SK-N-SH treated with all-trans-retinoic acid at 6 μM for 48 hours (cell line): Measurements from ENCODE around the gene EEF2.

Source experiments
- ATAC-seq: fragments of 200-7000 bp; cut with Tn5 transposase; 3 replicates; pipeline ENCODE4 v1.9.1; 2020; ENCODE audit warnings: mild to moderate bottlenecking, moderate library complexity
- ARNTL ChIP-seq: fragments of 450-650 bp; formaldehyde crosslinking; IDR thresholded peaks from 2 replicates; pipeline ENCODE4 v1.5.0; 2020; ENCODE audit warnings: low read depth, mild to moderate bottlenecking, moderate library complexity, borderline replicate concordance
- BACH2 ChIP-seq: fragments of 250-450 bp; sonication (Bioruptor Pico); IDR thresholded peaks from 2 replicates; pipeline ENCODE4 v1.9.0; 2021; ENCODE audit warnings: mild to moderate bottlenecking, borderline replicate concordance
- CREB5 ChIP-seq: fragments of 250-450 bp; sonication (Bioruptor Pico); IDR thresholded peaks from 2 replicates; pipeline ENCODE4 v1.5.1; 2020; ENCODE audit warnings: low read depth, mild to moderate bottlenecking, moderate library complexity
- CSRNP3 ChIP-seq: fragments of 250-450 bp; sonication (Bioruptor Pico); IDR thresholded peaks from 2 replicates; pipeline ENCODE4 v1.5.1; 2021; ENCODE audit warnings: mild to moderate bottlenecking, moderate library complexity
- ESRRG ChIP-seq: fragments of 250-450 bp; sonication (Bioruptor Pico); IDR thresholded peaks from 2 replicates; pipeline ENCODE4 v1.6.1; 2021; ENCODE audit warnings: mild to moderate bottlenecking
- GLIS3 ChIP-seq: fragments of 250-450 bp; sonication (Bioruptor Pico); IDR thresholded peaks from 2 replicates; pipeline ENCODE4 v1.5.0; 2020; ENCODE audit warnings: mild to moderate bottlenecking, moderate library complexity
- OSR1 ChIP-seq: fragments of 250-450 bp; sonication (Bioruptor Pico); IDR thresholded peaks from 2 replicates; pipeline ENCODE4 v1.8.0; 2022; ENCODE audit warnings: moderate library complexity, mild to moderate bottlenecking, inconsistent platforms
- POU6F1 ChIP-seq: fragments of 250-450 bp; sonication (Bioruptor Pico); IDR thresholded peaks from 2 replicates; pipeline ENCODE4 v1.8.0; 2021; ENCODE audit warnings: low read depth, mild to moderate bottlenecking, moderate library complexity, borderline replicate concordance
- RARB ChIP-seq: fragments of 250-450 bp; sonication (Bioruptor Pico); IDR thresholded peaks from 2 replicates; pipeline ENCODE4 v1.8.0; 2021; ENCODE audit warnings: mild to moderate bottlenecking, moderate library complexity
- SNAI2 ChIP-seq: fragments of 250-450 bp; sonication (Bioruptor Pico); IDR thresholded peaks from 2 replicates; pipeline ENCODE4 v1.5.0; 2020; ENCODE audit warnings: mild to moderate bottlenecking, moderate library complexity
- TCF4 ChIP-seq: fragments of 250-450 bp; sonication (Bioruptor Pico); IDR thresholded peaks from 2 replicates; pipeline ENCODE4 v1.8.0; 2021; ENCODE audit warnings: mild to moderate bottlenecking, moderate library complexity, borderline replicate concordance
- TOX ChIP-seq: fragments of 250-450 bp; sonication (Bioruptor Pico); IDR thresholded peaks from 2 replicates; pipeline ENCODE4 v1.8.0; 2021; ENCODE audit warnings: mild to moderate bottlenecking, moderate library complexity, borderline replicate concordance
- TSHZ2 ChIP-seq: fragments of 250-450 bp; sonication (Bioruptor Pico); IDR thresholded peaks from 2 replicates; pipeline ENCODE4 v1.5.0; 2020; ENCODE audit warnings: mild to moderate bottlenecking, moderate library complexity
- ZFP3 ChIP-seq: fragments of 250-450 bp; sonication (Bioruptor Pico); IDR thresholded peaks from 2 replicates; pipeline ENCODE4 v1.5.0; 2020; ENCODE audit warnings: mild to moderate bottlenecking, moderate library complexity
- ZFP30 ChIP-seq: fragments of 450-650 bp; formaldehyde crosslinking; IDR thresholded peaks from 2 replicates; pipeline ENCODE4 v1.5.0; 2022; ENCODE audit warnings: mild to moderate bottlenecking, moderate library complexity
- ZNF70 ChIP-seq: fragments of 450-650 bp; formaldehyde crosslinking; IDR thresholded peaks from 2 replicates; pipeline ENCODE4 v1.5.0; 2020; ENCODE audit warnings: mild to moderate bottlenecking, moderate library complexity
- ZNF8 ChIP-seq: fragments of 450-650 bp; formaldehyde crosslinking; IDR thresholded peaks from 2 replicates; pipeline ENCODE4 v1.5.0; 2020; ENCODE audit warnings: mild to moderate bottlenecking, moderate library complexity

The EEF2 gene

GRCh38 chr19:3977242-3978143, 7.8 kb downstream of the EEF2 start:
- ATAC-seq, result no peak
- TF ChIP-seq OSR1 (CRISPR knock-in tag) (no peak), GLIS3 (CRISPR knock-in tag) (no peak), CREB5 (CRISPR knock-in tag) (no peak), ZFP30 (CRISPR knock-in tag) (no peak), ZNF70 (no peak), ESRRG (CRISPR knock-in tag) (no peak), TOX (CRISPR knock-in tag) (no peak), SNAI2 (CRISPR knock-in tag) (no peak), ZFP3 (CRISPR knock-in tag) (no peak), TCF4 (no peak)

- peak; percentile 1; the same call in 2 of the 3 replicates for ATAC-seq
- TF ChIP-seq BACH2 (CRISPR knock-in tag), result no peak
- no peak for TF ChIP-seq RARB
- TF ChIP-seq POU6F1, result no peak
- no peak for TF ChIP-seq CREB5 (CRISPR knock-in tag)
- TF ChIP-seq TOX (CRISPR knock-in tag), result no peak
- TF ChIP-seq ZNF70, result no peak
- no peak for TF ChIP-seq ZFP30 (CRISPR knock-in tag)
- TF ChIP-seq TSHZ2 (CRISPR knock-in tag), result no peak
- no peak for TF ChIP-seq SNAI2 (CRISPR knock-in tag)
- TF ChIP-seq ESRRG (CRISPR knock-in tag), result no peak
- no peak for TF ChIP-seq OSR1 (CRISPR knock-in tag)
- TF ChIP-seq, all 23 proteins: peak for 0
Measured at GRCh38 chr19:3976495-3977241, 8.6 kb downstream of the EEF2 start.

- ATAC-seq, result no peak
Measured at GRCh38 chr19:3975637-3976087, 9.6 kb downstream of the EEF2 start.

GRCh38 chr19:3975144-3975543, 10.1 kb downstream of the EEF2 start:
- ATAC-seq, result no peak
- TF ChIP-seq ZNF8 (CRISPR knock-in tag) (no peak), CREB5 (CRISPR knock-in tag) (no peak), ZFP30 (CRISPR knock-in tag) (no peak), CSRNP3 (no peak), TOX (CRISPR knock-in tag) (no peak), ARNTL (CRISPR knock-in tag) (no peak)

More at GRCh38 chr19:3975637-3976087, 9.6 kb downstream of the EEF2 start:
- TF ChIP-seq CREB5 (CRISPR knock-in tag), result 0 out of 2 replicates have a peak, but pooled peaks have one; percentile 34
- no peak for TF ChIP-seq ZNF8 (CRISPR knock-in tag)
